Pons (tissue), 1 donor: ENCODE data around the gene RCHY1.
A peak's percentile ranks its signal among the peaks of the same experiment; 100 is the strongest.
"Not testable (repeated sequence)": the region's sequence is repeated elsewhere in the genome, so short reads cannot be mapped to it uniquely, and the experiment has no call there.

ENCODE experiments used
- DNase-seq: peaks from one replicate; pipeline ENCODE4 v3.0.0-alpha.2; 2016; ENCODE audit warnings: low spot score

Gene RCHY1

GRCh38 chr4:75514949-75515612, 878 bp upstream of the RCHY1 start:
- DNase-seq, result no peak

DNA sequence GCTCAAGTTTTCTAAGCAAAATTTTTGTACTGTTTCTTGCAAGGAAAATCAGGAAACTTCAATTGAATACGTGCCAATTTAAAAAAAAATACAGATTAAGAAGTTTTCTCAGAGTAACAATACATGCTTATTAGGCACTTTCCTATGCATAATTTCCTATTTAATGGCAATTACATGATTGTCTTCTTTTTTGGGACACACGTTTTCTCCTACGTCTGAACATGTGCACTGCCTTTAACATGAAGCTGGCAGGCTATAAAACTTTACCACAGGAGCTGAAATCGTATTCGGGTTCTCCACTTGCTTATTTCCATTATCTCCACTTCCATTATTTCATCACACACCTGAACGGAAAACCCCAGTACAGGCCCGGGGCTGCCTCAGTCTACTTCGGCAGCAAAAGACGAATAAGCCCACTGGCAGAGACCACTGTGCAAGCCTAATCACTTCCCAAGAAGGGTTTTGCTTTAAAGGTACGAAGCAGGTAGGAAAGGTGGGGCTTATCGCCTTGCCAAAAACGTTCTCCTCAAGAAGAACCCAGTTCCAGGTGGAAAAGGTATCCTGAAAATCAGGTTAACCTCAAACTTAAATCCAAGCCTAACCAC, 575 bp downstream of the RCHY1 start:
- no peak for DNase-seq

DNA sequence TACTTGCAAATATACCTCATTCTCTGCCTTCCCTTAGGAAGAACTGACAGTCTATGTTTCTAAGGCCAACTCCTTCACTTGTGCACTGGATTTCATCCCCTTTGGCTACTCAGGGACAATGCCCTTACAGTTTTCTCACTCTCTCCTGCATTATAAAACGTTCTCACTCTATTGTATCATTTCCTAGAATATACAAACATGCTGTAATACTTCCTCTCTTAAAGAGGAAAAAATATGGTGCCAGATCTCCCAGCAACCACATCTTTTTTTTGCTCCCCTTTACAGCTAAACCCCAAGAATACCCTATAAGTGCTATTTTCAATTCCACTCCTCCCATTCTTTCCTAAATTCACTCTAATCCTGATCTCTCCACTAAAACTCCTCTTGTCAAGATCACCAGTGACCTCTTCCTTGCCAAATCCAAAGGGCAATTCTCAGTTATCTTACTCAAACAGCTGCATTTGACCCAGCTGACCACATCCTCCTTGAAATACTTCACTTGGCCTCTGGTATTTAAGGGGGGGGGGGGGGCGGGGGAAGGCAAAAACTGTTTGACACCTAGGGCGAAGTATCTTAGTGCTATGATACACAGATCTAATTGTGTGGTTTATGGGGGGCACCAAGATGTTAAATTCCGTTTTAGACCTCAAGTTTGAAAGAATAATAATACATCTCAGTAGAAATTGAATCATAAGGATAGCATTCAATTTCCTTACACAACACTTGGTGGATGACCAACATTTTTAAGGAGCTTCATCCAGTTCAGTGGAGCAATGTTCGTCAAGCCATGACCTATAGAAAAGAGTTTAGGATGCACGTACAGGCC, 1.6 kb downstream of the RCHY1 start:
- peak; percentile 35 for DNase-seq

- DNase-seq, result peak; percentile 24
Observed at GRCh38 chr4:75511841-75512240, 2.4 kb downstream of the RCHY1 start.

DNA sequence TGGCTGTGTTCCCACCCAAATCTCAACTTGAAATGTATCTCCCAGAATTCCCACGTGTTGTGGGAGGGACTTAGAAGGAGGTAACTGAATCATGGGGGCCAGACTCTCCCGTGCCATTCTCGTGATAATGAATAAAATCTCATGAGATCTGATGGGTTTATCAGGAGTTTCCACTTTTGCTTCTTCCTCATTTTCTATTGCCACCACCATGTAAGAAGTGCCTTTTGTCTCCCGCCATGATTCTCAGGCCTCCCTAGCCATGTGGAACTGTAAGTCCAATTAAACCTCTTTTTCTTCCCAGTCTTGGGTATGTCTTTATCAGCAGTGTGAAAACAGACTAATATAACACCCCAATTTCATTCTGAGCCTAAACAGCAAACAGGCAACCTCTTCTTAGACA, 4.6 kb downstream of the RCHY1 start:
- DNase-seq, result not testable (repeated sequence)

DNA sequence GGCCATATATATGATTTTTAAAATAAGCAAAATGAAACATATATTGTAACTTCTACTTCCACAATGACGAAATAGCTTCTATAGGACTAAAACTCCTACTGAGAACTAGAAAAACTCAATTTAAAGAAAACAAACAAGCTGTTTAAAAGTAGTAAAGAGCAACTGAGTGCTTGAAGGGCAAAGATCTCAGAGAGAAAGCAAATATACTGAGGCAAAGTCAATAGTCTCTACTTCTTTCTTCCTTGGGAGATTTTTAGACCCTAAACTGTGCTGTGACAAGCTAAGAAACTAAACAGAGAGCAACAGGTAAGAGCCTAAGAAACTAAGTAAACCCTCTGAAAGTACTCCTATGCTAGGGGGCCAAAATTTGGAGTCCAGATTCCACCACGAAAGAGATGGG, 8.6 kb downstream of the RCHY1 start:
- DNase-seq, result no peak

DNA sequence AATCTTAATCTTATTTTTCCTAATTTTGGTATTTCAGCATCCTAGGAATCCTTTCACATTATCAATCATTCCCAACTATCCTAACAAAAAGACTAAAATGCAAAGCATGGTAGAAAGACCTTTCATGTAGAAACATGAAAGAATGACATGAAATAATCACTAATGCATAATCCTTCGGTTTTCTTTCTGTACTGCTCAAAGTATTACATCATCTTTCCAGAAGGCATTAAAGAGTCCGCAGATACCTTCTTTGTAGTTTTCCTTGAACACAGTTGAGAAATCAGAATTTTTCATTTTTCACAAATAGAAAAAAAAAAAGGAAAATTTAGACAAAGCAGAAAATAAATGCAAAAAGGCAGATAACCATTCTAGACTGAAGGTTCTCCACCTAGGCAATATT, 11.5 kb downstream of the RCHY1 start:
- no peak for DNase-seq

GRCh38 chr4:75499900-75500299, 14.3 kb downstream of the RCHY1 start:
- DNase-seq, result no peak

- DNase-seq, result no peak
Observed at GRCh38 chr4:75498041-75498440, 16.2 kb downstream of the RCHY1 start.

GRCh38 chr4:75497133-75497532, 17.1 kb downstream of the RCHY1 start:
- DNase-seq, result no peak

GRCh38 chr4:75496406-75496805, 17.8 kb downstream of the RCHY1 start:
- DNase-seq, result no peak

DNA sequence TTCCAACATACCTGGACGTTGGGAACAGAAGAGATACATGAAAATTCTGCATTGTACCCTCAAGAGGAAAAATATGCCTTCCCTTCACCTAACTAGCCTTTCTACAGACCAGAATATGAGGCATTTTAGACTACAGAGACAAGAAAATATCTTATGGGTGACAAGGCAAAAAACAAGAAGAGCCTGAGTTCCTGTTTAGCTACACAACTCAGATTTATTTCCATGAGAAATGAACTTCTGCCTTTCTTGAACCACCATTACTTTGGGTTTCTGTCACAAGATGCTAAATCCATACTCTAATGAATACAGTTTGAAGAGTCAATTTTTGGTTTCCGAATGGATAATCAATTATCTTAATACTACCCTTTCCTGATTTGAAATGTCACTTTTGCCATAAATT, 18.7 kb downstream of the RCHY1 start:
- no peak for DNase-seq

- peak; percentile 66 for DNase-seq
Observed at GRCh38 chr4:75494563-75494962, 19.6 kb downstream of the RCHY1 start.

DNA sequence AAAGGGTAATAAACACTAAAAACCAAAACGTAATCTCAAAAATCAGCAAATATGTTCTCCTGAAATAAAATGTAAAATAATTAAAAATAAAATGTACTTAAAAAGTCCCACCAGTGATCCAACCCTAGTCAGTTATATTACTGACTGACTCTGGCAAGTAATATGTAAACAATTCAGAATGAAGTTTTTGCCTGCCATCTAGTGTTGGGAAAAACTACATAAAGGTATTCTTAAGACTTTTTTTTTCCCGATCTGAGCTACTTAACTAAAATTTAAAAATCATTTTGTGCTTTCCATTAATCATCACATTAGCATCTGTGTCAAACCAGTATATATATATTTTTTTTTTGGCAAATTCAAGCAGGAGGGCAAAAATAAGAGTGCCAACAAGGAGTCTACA, 24.0 kb downstream of the RCHY1 start:
- peak; percentile 34 for DNase-seq

DNA sequence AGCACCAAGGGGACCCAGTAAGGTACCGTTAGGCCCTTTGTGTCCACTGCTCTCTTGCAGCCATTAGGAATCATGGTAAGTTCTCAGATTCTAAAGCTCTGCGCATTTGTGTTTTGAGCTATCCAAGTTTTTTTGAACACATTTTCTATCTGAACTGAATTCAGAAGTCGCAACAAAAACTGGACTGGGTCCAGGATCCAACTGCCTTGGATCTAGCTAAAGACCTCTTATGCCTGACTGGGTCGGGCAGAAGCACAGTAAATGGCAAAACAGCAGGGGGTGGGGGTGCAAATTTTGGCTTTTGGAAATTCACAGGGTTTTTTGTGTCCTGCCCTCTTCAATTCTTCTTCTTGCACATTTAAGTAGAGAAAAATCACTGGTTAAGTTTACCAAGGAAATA, 30.0 kb downstream of the RCHY1 start:
- DNase-seq, result peak; percentile 35

DNA sequence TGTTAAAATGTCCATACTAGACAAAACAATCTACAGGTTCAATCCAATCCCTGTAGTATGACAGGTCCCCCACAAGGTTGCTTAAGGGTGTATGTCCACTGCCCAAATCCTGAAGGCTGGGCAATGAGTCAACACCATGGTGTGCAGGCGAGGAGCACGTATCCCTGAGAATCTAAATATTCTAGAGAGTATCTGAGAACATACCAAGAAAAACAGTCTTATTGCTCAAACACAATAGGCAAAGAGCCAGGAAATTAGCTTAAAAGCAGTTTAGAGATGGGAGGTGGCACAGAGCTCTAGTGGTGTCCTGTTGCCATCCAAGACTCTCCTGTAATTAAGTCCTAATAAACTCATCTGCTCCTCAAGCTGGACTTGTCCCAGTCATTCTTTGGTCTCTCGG, 37.0 kb downstream of the RCHY1 start:
- DNase-seq, result no peak

DNA sequence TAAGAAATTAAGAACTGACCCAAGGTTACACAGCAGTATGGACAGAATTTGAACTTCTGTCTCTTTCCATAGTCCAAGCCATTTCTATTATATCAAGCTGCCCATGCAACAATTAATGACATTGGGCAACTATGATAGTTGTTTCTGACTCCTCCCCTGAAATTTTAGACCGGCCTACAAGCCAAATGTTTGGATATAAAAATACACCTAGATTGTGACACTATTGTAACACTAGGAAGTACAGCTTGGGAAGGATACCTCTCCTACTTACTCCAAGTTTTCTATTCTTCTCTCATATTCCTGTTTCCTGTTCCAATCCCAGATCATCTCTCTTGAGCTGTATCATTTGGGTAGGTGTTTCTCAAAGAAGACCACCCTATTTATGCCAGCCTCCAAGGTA, 43.5 kb downstream of the RCHY1 start:
- DNase-seq, result no peak

DNA sequence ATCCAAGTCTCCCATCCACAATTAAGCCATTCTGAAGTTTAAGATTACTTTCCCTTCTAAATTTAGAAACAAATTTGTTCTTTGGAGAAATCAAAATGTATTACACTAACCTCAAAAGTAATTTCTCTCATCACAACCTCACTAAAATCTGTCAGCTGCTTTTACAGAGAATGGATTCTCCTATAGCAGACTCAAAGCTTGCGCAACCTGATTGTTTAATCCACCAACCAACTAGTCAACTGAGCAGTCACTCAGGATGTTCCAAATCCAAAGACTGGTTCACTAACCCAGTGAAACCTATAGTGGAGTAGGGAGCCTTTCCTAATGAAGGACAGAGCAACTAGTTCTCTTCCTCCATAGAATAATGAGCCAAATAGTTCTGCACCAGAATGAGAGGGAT, 44.3 kb downstream of the RCHY1 start:
- DNase-seq, result no peak

- no peak for DNase-seq
Observed at GRCh38 chr4:75457365-75457764, 56.8 kb downstream of the RCHY1 start.

- DNase-seq, result no peak
Observed at GRCh38 chr4:75434105-75434504, 80.1 kb downstream of the RCHY1 start.

- no peak for DNase-seq
Observed at GRCh38 chr4:75432683-75433082, 81.5 kb downstream of the RCHY1 start.

DNA sequence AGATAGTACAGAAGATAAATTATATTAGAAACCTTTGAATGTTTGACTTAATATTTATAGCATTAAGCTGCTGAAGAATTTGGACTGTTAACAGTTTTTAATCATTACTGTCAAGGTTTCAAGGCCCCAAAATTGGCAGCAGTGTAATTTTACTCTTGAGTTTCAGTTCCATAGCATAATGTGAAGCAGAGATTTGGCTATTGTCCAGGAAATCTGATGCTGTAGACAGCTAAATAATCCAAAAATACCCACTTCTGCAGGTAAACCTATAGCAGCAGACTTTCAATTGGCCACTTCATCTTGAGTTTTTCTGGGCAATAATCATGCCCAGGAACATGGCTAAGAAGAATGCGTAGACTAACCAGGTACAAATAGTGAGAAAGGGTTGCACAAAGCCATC, 85.0 kb downstream of the RCHY1 start:
- DNase-seq, result no peak
